Esophagus muscularis mucosa (tissue), 4 donors: Measurements from ENCODE around the gene REEP2.

ENCODE experiments used
- CTCF ChIP-seq, 3 experiments: fragments of 200-600 bp in 2 of 3; fragments of 450-650 bp in 1 of 3; sonication (generic) in 2 of 3; IDR thresholded peaks; one replicate each; pipeline ENCODE4 v1.5.1; 2017 to 2019; ENCODE audit warnings: antibody characterized with exemption in 3 of 3, mild to moderate bottlenecking in 2 of 3, moderate library complexity in 1 of 3
- EP300 ChIP-seq: sonication (generic); formaldehyde crosslinking; IDR thresholded peaks from one replicate; pipeline ENCODE4 v1.6.1; 2017; ENCODE audit warnings: antibody characterized with exemption
- POLR2A ChIP-seq: fragments of 450-650 bp; IDR thresholded peaks from one replicate; pipeline ENCODE4 v1.6.1; 2017; ENCODE audit warnings: antibody characterized with exemption, moderate library complexity, mild to moderate bottlenecking, low read depth
- POLR2AphosphoS5 ChIP-seq, 2 donors: sonication (generic); formaldehyde crosslinking; IDR thresholded peaks; one replicate each; pipeline ENCODE4 v1.6.1; 2017; ENCODE audit warnings: antibody characterized with exemption in 2 of 2

GRCh38 chr5:138444078-138444773 lies 5.4 kb downstream of the REEP2 start:
- no peak for TF ChIP-seq EP300
- TF ChIP-seq CTCF (IDR thresholded peaks at IDR 0.05): no peak
- TF ChIP-seq POLR2A: no peak
- no peak for TF ChIP-seq POLR2AphosphoS5 (IDR thresholded peaks at IDR 0.05)
